OCI-LY3 (cell line): ENCODE data around the gene KTI12.

ENCODE experiments used
- H2AFZ ChIP-seq: fragments of 200-600, 300-600 bp; shearing (Covaris generic); 2 replicates; pipeline ENCODE4 v1.6.0; 2014; ENCODE audit warnings: antibody characterized with exemption, low read depth, low read length
- H3K27ac ChIP-seq: fragments of 200-600, 300-600 bp; sonication (generic); 2 replicates; pipeline ENCODE4 v1.5.1; 2014; ENCODE audit warnings: mild to moderate bottlenecking, low read length, moderate library complexity, mixed read lengths
- H3K27me3 ChIP-seq: fragments of 200-600, 300-600 bp; sonication (generic); 2 replicates; pipeline ENCODE4 v1.6.1; 2014; ENCODE audit warnings: low read depth, low read length, mixed read lengths
- H3K36me3 ChIP-seq: fragments of 200-600, 300-600 bp; sonication (generic); replicated peaks from 2 replicates; pipeline ENCODE3; 2014; ENCODE audit warnings: low read depth, low read length, mixed read lengths
- H3K4me1 ChIP-seq: fragments of 300-600, 200-600 bp; sonication (generic); 2 replicates; pipeline ENCODE4 v1.6.1; 2014; ENCODE audit warnings: low read length, mixed read lengths
- H3K4me2 ChIP-seq: fragments of 200-600, 300-600 bp; sonication (generic); 2 replicates; pipeline ENCODE4 v1.6.1; 2014; ENCODE audit warnings: low read length, mixed read lengths
- H3K4me3 ChIP-seq: fragments of 300-600, 200-600 bp; sonication (generic); 2 replicates; pipeline ENCODE4 v1.5.1; 2014; ENCODE audit warnings: antibody characterized with exemption, mild to moderate bottlenecking, low read length, moderate library complexity
- H3K79me2 ChIP-seq: fragments of 300-600, 200-600 bp; shearing (Covaris generic); 2 replicates; pipeline ENCODE4 v1.6.1; 2014; ENCODE audit warnings: mild to moderate bottlenecking, low read length, mixed read lengths
- H3K9ac ChIP-seq: fragments of 300-600, 200-600 bp; shearing (Covaris generic); 2 replicates; pipeline ENCODE4 v1.6.0; 2014; ENCODE audit warnings: mild to moderate bottlenecking, low read length, moderate library complexity
- H3K9me3 ChIP-seq: fragments of 200-600, 300-600 bp; shearing (Covaris generic); 2 replicates; pipeline ENCODE4 v1.6.1; 2014; ENCODE audit warnings: low read length, mixed read lengths; ENCODE audit not compliant: insufficient read depth
- H4K20me1 ChIP-seq: fragments of 200-600, 300-600 bp; sonication (generic); 2 replicates; pipeline ENCODE4 v1.6.1; 2016; ENCODE audit warnings: low read length, mixed read lengths; ENCODE audit not compliant: insufficient read depth
- EZH2phosphoT487 ChIP-seq: fragments of 200-600 bp; shearing (Covaris generic); IDR thresholded peaks from 2 replicates; pipeline ENCODE4 v1.6.1; 2018; ENCODE audit warnings: antibody characterized with exemption, mixed run types, low read depth
- TF ChIP-seq, protein P1 (sequence below): fragments of 200-600, 300-600 bp; sonication (generic); IDR thresholded peaks from 2 replicates; pipeline ENCODE4 v1.5.1; 2014; ENCODE audit warnings: antibody characterized with exemption, low read length, low read depth

KTI12 gene

DNA sequence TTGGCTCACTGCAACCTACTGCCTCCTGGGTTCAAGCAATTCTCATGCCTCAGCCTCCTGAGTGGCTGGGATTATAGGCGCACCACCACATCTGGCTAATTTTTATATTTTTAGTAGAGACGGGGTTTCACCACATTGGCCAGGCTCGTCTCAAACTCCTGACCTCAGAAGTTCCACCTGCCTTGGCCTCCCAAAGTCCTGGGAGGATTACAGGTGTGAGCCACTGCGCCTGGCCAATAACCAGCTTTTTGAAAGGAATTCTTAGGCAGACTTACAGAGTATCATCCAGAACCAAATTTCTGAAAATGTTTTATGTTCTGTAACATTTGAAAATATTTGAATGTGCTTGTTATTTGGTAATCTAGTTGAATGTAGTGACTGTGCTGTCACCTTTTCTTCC lies 37.1 kb upstream of the KTI12 start:
- H3K4me3 ChIP-seq = no peak overlapping the region
- no peak overlapping the region for H3K9ac ChIP-seq
- H3K27ac ChIP-seq = no peak overlapping the region
- no peaks in the 10 kb centered on the region for H3K9me3 ChIP-seq
- H3K79me2 ChIP-seq = peaks cover 10% of the 10 kb centered on the region; the same call in 1 of the 2 replicates
- TF ChIP-seq EZH2phosphoT487 = no peak
- TF ChIP-seq, protein P1, sequence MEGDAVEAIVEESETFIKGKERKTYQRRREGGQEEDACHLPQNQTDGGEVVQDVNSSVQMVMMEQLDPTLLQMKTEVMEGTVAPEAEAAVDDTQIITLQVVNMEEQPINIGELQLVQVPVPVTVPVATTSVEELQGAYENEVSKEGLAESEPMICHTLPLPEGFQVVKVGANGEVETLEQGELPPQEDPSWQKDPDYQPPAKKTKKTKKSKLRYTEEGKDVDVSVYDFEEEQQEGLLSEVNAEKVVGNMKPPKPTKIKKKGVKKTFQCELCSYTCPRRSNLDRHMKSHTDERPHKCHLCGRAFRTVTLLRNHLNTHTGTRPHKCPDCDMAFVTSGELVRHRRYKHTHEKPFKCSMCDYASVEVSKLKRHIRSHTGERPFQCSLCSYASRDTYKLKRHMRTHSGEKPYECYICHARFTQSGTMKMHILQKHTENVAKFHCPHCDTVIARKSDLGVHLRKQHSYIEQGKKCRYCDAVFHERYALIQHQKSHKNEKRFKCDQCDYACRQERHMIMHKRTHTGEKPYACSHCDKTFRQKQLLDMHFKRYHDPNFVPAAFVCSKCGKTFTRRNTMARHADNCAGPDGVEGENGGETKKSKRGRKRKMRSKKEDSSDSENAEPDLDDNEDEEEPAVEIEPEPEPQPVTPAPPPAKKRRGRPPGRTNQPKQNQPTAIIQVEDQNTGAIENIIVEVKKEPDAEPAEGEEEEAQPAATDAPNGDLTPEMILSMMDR = no peak
- H4K20me1 ChIP-seq = no peaks in the 10 kb centered on the region; the same call in 1 of the 2 replicates
- H3K4me2 ChIP-seq = no peak overlapping the region
- H3K4me1 ChIP-seq = no peaks in the 10 kb centered on the region
- H3K36me3 ChIP-seq = peaks cover 4% of the 10 kb centered on the region
- no peaks in the 10 kb centered on the region for H3K27me3 ChIP-seq
- no peak overlapping the region for H2AFZ ChIP-seq

DNA sequence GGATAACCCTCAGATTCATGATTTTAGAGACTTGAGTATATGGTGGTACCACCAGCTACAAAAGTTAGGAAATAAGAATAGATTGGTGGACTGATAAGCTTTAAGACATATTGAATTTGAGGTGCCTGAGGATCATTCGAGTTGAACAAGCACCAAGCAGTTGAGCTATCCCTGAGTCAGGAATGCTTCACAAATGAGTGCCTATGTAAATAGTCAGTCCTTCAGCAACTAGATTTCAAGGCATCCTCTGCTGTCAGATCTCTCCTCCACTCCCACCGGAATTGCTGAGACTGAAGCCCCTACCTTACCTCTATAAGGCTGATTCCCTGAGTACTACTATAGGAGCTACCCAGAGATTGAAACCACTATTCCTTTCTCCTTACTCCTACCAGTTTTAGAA lies 29.6 kb upstream of the KTI12 start:
- Histone ChIP-seq H3K79me2 (peaks cover 28% of the 10 kb centered on the region), H3K9me3 (no peaks in the 10 kb centered on the region), H3K4me2 (no peak overlapping the region), H2AFZ (no peak overlapping the region), H4K20me1 (0 out of 2 replicates have a peak, but pooled peaks cover 3% of the 10 kb centered on the region), H3K36me3 (peaks cover 19% of the 10 kb centered on the region), H3K27me3 (no peaks in the 10 kb centered on the region), H3K27ac (no peak overlapping the region), H3K9ac (no peak overlapping the region), H3K4me3 (no peak overlapping the region), H3K4me1 (no peaks in the 10 kb centered on the region)
- TF ChIP-seq, protein P1 = no peak
- no peak for TF ChIP-seq EZH2phosphoT487

DNA sequence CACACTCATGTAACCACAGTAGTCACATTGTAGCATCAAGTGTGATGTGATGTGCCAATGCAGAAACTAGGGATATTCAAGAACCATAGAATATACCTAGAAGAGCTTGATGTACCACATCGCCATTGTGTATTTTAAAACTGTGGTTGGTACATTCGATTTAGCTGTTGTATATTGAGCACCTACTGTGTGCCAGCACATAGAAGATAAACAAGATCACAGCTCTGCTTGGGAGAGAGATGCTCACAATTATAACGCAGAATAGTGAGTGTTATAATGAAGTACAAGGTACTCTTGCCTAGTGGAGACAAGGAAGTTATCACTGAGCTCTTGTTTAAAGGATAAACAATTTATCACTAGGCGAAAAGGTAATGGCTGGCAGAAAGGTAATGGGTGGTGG lies 27.2 kb upstream of the KTI12 start:
- TF ChIP-seq, protein P1 = no peak
- TF ChIP-seq EZH2phosphoT487 = no peak
- no peaks in the 10 kb centered on the region for H3K27me3 ChIP-seq
- peaks cover 17% of the 10 kb centered on the region for H3K36me3 ChIP-seq

DNA sequence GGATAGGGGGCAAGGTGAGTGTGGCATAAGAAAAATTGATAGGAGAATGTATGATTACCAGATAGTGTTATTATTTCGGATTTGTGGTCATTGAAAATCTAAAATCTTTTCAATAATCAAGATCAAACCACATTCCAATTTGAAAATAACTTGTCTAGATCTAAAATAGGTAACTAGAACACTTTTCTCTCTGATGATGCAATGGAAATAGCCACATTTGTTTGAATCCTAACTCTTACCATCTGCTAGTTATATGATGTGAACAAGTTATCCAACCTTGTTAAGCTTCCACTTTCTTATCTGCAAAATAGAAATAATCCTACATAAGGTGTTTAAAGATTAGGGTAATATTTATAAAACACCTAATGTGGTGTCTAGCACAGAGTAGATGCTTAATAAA lies 26.3 kb upstream of the KTI12 start:
- Histone ChIP-seq H3K9ac (no peak overlapping the region), H3K4me3 (no peak overlapping the region), H3K4me1 (peaks cover 12% of the 10 kb centered on the region), H3K79me2 (peaks cover 58% of the 10 kb centered on the region), H2AFZ (no peak overlapping the region), H3K36me3 (peaks cover 15% of the 10 kb centered on the region), H3K9me3 (no peaks in the 10 kb centered on the region), H3K4me2 (no peak overlapping the region), H3K27me3 (no peaks in the 10 kb centered on the region), H4K20me1 (peaks cover 13% of the 10 kb centered on the region; the same call in 1 of the 2 replicates), H3K27ac (no peak overlapping the region)
- TF ChIP-seq, protein P1 = no peak
- no peak for TF ChIP-seq EZH2phosphoT487

More for the DNA sequence above, 27.2 kb upstream of the KTI12 start:
- no peak overlapping the region for H3K4me2 ChIP-seq
- no peak overlapping the region for H2AFZ ChIP-seq
- peaks cover 50% of the 10 kb centered on the region for H3K79me2 ChIP-seq
- no peak overlapping the region for H3K27ac ChIP-seq
- H3K9ac ChIP-seq = no peak overlapping the region
- peaks cover 12% of the 10 kb centered on the region for H3K4me1 ChIP-seq
- H3K9me3 ChIP-seq = no peaks in the 10 kb centered on the region
- peaks cover 13% of the 10 kb centered on the region; the same call in 1 of the 2 replicates for H4K20me1 ChIP-seq
- H3K4me3 ChIP-seq = no peak overlapping the region
